ENCODE data around the gene SPOCK1.
A peak's percentile ranks its signal among the peaks of the same experiment; 100 is the strongest.

SPOCK1 gene

DNA sequence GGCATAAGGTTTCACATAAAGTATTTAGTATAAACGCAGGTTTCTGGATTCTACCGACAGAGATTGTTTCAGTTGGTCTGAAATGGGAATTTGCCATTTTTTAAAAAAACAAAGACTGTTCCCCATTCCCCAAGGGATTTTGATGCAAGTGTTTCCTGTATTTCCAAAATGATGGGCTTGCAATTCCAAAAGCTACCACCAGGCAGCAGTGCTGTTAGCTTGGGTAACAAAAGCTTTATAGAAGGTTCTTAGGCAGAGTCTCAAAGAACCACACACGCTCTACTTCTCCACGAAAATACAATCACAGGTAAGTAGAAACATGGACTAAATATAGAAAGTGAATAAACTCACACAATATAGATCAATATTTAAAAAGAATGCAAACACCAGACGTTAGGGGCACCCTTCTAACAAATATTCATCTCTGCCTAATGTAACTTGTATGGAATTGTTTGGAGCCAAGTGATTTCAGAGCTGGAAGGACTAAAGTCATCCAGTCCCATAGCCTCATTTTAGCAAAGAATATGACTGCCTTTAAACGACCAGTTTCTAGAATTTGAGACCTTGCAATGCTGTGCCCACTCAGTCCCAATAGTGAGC, 154.3 kb downstream of the SPOCK1 start:
- TF ChIP-seq CTCF (IDR thresholded peaks at IDR 0.05), result peak; percentile 89

GRCh38 chr5:137344021-137344420, 155.1 kb downstream of the SPOCK1 start:
- no peak for TF ChIP-seq CTCF (IDR thresholded peaks at IDR 0.05)

DNA sequence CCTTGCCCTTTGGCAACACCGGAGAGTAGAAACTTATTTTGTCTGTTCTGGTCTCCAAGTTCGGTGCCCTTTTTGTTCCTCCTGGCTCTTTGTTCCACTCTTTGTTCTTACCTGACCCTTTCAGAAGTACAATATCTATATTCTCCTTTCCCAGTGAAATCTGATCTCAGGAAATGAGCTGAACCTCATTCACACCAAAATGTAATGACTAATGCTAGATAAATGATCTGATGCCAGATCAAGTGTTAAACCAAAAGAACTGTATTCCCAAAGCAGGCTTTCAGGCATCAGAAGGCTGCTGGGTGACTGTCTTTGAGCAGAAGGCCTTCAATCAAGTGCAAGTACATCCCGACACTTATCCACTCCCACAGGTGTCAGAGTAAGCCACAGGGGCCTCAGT, 156.4 kb downstream of the SPOCK1 start:
- TF ChIP-seq CTCF (IDR thresholded peaks at IDR 0.05), result no peak

GRCh38 chr5:137341831-137342230, 157.3 kb downstream of the SPOCK1 start:
- TF ChIP-seq CTCF (IDR thresholded peaks at IDR 0.05), result no peak

- no peak for TF ChIP-seq CTCF (IDR thresholded peaks at IDR 0.05)
These were observed 158.2 kb downstream of the SPOCK1 start for GRCh38 chr5:137340881-137341280.

GRCh38 chr5:137336565-137337120, 162.5 kb downstream of the SPOCK1 start:
- TF ChIP-seq CTCF (IDR thresholded peaks at IDR 0.05), result no peak

- no peak for TF ChIP-seq CTCF (IDR thresholded peaks at IDR 0.05)
These were observed 163.0 kb downstream of the SPOCK1 start for GRCh38 chr5:137336161-137336560.

DNA sequence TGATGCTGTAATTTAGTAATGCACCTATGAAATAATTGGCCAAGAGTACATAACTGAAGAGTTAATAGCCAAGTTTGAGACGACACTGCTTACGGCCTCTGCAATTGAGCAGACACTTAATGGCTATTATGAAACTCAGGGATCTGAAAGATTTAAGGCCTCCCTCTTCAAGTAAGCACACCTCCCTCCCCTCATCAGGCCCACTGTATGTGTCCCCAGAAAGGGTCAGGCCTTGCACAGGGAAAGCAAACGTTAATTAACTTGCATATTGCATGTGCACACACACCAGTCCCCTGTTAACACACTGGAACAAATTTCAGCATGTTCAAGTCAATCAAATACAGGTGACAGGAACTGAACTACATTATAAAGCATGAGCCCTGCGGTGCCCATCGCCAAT, 163.6 kb downstream of the SPOCK1 start:
- TF ChIP-seq CTCF (IDR thresholded peaks at IDR 0.05), result no peak
